ENCODE results near the gene ARF3.

Gene ARF3

DNA sequence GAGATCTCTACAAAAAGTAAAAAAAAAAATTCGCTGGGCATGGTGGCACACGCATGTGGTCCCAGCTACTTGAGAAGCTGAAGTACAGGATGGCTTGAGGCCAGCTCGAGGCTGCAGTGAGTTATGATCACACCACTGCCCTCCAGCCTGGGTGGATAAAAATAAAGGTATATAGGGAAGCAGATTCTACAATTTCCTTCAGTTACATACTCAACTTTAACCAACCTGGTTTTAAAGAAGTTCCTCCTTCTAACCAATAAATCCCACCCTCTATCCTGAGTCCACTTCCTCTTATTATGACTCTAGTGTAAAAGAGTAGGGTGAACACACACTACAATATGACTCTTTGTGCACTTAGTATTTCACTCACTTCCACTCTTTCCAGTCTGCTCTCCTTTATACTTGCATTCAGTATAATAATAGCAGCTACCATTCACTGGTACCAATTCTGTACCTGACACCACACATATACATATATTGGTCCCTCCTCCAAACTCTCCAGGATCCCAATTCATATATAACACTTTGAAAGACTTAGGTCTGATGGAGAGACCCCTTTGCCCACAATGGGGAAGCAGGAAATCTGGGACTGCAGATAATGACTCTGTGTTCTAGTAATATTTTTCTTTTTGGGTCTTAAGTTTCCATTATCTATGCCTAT is 2.3 kb downstream of the ARF3 start:
- TF ChIP-seq, protein P1, sequence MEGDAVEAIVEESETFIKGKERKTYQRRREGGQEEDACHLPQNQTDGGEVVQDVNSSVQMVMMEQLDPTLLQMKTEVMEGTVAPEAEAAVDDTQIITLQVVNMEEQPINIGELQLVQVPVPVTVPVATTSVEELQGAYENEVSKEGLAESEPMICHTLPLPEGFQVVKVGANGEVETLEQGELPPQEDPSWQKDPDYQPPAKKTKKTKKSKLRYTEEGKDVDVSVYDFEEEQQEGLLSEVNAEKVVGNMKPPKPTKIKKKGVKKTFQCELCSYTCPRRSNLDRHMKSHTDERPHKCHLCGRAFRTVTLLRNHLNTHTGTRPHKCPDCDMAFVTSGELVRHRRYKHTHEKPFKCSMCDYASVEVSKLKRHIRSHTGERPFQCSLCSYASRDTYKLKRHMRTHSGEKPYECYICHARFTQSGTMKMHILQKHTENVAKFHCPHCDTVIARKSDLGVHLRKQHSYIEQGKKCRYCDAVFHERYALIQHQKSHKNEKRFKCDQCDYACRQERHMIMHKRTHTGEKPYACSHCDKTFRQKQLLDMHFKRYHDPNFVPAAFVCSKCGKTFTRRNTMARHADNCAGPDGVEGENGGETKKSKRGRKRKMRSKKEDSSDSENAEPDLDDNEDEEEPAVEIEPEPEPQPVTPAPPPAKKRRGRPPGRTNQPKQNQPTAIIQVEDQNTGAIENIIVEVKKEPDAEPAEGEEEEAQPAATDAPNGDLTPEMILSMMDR (IDR thresholded peaks at IDR 0.05; ENCODE audit: borderline replicate concordance, control extremely low read depth, extremely low read depth, insufficient read depth, missing control alignments) = no peak
- no peak for DNase-seq (ENCODE audit: low spot score)
- in situ Hi-C loops (cut with MboI; ENCODE audit: low sequenced_read_pairs, unreplicated experiment) = no loop called here

DNA sequence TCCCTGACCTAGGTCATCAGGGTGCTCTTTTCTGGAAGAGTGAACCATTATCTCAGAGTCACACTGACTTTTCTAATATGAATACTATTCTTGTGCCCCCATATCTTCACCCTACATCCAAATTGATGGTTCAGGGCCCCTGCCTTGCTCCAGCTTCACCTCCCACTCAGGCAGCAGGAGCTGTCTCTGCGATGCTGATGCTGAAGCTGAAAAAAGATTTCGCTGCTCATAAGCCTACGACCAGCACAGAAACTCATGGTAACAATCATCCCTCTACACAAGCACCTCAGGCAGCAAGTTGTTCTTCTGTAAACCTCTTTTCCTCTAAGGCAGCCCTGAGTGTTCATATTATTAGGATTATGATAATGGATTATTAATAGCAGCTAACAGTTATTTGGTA is 3.2 kb downstream of the ARF3 start:
- TF ChIP-seq, protein P1 (IDR thresholded peaks at IDR 0.05; ENCODE audit: borderline replicate concordance, control extremely low read depth, extremely low read depth, insufficient read depth, missing control alignments) = no peak
- DNase-seq (ENCODE audit: low spot score) = no peak
- in situ Hi-C loops (cut with MboI; ENCODE audit: low sequenced_read_pairs, unreplicated experiment) = no loop called here

DNA sequence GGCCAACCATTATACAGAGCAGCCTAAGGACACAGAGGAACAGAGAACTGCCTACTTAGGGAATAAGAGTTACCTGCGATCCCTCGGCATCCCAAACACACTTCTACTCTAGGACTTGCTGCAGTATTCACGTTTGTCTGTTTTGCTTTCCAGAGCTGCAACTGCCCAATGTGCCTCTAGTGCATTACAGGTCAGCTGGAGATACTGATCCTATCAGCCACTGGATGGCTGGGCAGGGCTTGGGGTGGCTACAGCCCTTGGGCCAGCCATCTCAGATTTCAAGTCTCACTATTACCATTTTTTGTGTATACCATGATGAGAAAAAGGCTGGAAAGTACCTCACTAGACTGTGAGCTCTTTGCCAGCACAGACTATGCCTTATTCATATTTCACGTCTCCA is 4.6 kb downstream of the ARF3 start:
- in situ Hi-C loops (cut with MboI; ENCODE audit: low sequenced_read_pairs, unreplicated experiment) = no loop called here
- TF ChIP-seq, protein P1 (IDR thresholded peaks at IDR 0.05; ENCODE audit: borderline replicate concordance, control extremely low read depth, extremely low read depth, insufficient read depth, missing control alignments) = no peak
- no peak for DNase-seq (ENCODE audit: low spot score)

DNA sequence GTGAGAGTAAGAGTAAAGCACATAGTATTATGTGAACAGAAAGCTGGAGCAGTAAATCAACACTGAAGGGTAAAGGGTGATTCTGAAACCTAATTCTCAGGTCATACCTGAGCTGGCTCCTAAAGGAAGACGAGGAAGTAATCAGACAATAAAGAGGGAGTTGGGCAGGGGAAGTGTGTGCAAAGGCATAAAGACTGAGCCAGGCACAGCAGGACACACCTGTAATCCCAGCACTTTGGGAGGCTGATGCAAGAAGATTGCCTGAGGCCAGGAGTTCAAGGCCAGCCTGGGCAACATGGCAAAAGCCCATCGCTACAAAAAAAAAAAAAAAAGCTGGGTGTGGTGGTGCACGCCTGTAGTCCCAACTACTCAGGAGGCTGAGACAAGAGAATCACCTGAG is 9.6 kb downstream of the ARF3 start:
- DNase-seq (ENCODE audit: low spot score) = no peak
- TF ChIP-seq, protein P1 (IDR thresholded peaks at IDR 0.05; ENCODE audit: borderline replicate concordance, control extremely low read depth, extremely low read depth, insufficient read depth, missing control alignments) = no peak
- in situ Hi-C loops (cut with MboI; ENCODE audit: low sequenced_read_pairs, unreplicated experiment) = no loop called here

DNA sequence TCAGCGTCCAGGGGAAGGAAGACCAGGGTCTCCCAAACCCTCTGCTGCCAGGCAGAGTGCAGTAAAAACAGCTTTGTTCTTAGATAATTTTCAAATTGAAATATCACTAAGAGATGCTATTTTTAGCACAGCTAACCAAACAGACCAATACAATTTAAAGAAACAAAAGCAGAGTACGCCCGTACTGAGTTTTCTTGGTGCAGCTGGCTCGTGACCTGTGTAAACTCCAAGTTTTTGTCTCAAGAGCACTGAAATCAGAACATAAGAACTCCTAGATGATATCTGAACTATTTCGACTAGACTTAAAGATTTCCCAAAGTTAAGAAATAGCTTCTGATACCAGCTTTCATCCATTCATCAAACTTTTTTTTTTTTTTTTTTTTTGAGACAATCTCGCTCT is 10.3 kb downstream of the ARF3 start:
- TF ChIP-seq, protein P1 (IDR thresholded peaks at IDR 0.05; ENCODE audit: borderline replicate concordance, control extremely low read depth, extremely low read depth, insufficient read depth, missing control alignments) = no peak
- in situ Hi-C loops (cut with MboI; ENCODE audit: low sequenced_read_pairs, unreplicated experiment) = no loop called here
- no peak for DNase-seq (ENCODE audit: low spot score)

DNA sequence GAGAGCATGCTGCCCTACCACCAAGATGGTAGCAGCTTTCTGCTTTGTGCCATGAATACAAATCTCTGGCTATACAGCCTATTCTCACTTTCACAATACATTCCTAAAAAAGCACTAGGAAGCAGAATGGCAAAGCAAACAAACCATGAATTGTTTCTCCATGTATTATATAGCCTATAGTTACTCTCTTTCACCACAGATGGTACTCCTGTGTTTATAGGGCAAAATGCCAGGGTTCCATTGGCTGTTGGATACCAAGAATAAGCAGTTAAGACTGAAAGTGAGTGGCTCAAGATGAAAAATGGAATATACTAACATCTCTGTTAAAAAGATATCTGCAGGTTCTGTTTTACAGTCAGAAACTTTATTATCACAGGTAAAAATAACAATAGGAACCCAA is 11.1 kb downstream of the ARF3 start:
- in situ Hi-C loops (cut with MboI; ENCODE audit: low sequenced_read_pairs, unreplicated experiment) = no loop called here
- TF ChIP-seq, protein P1 (IDR thresholded peaks at IDR 0.05; ENCODE audit: borderline replicate concordance, control extremely low read depth, extremely low read depth, insufficient read depth, missing control alignments) = no peak
- no peak for DNase-seq (ENCODE audit: low spot score)
